Measurements from ENCODE around the gene INPP5K.

Gene INPP5K

DNA sequence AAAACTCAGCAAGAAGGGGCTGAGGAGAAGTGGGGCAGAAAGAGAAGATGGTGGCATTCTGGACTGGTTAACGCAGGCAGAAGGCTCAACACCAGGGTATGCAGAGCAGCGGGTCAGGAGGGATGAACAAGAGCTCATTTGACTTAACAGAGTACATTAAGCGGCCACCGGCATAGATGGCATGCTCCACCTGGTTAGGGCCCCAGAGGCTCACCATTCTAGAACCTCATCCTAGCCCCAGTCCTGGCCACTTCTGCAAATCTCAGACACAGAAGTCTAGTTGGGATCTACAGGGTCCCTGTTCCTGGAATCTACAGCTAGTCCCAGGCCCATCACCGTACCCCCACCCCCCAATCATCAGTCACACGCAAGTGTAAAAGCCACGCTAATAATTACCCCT lies 22.2 kb downstream of the INPP5K start:
- TF ChIP-seq ZFP3 (CRISPR knock-in tag; IDR thresholded peaks at IDR 0.05), result no peak
- ATAC-seq, result no peak

DNA sequence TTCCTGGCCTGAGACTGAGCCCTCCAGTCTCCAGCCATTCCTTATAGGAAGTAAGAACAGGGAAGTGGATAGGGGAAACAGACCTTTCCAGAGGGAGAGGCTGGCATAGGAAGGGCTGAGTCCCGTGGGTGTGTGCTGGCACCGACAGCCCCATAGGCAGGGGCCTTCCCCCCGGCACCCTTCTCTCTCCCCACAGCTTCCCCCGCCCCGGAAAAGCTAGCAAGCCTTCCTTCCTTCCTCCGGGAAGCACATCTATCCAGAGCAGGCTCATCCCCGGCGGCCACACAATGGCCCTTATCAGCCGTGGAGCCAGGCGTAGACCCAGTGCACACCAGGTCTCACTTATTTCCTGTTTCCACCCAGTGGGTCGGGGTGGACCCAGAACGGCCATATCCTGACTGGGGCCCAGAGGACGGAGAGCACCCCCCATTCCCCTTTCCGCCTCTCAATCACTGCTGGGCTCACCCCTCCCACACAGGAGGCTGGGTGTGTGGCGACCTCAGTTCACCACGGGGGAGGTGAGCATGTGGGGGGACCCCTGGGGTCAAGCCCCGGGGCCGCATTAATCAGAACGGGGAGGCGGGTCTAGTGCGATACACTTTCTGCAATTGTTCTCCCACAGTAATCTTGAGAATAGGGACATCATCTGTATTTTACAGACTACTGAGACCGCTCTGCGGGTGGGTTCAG lies 23.0 kb downstream of the INPP5K start:
- ATAC-seq, result no peak
- no peak for TF ChIP-seq OSR1 (CRISPR knock-in tag; IDR thresholded peaks at IDR 0.05)
- no peak for TF ChIP-seq BACH2 (CRISPR knock-in tag; IDR thresholded peaks at IDR 0.05; ENCODE audit: borderline replicate concordance)
- TF ChIP-seq, protein P1, sequence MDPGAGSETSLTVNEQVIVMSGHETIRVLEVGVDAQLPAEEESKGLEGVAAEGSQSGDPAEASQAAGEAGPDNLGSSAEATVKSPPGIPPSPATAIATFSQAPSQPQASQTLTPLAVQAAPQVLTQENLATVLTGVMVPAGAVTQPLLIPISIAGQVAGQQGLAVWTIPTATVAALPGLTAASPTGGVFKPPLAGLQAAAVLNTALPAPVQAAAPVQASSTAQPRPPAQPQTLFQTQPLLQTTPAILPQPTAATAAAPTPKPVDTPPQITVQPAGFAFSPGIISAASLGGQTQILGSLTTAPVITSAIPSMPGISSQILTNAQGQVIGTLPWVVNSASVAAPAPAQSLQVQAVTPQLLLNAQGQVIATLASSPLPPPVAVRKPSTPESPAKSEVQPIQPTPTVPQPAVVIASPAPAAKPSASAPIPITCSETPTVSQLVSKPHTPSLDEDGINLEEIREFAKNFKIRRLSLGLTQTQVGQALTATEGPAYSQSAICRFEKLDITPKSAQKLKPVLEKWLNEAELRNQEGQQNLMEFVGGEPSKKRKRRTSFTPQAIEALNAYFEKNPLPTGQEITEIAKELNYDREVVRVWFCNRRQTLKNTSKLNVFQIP (CRISPR knock-in tag; IDR thresholded peaks at IDR 0.05; ENCODE audit: borderline replicate concordance, low read depth), result no peak
- TF ChIP-seq ESRRG (CRISPR knock-in tag; IDR thresholded peaks at IDR 0.05), result no peak
- no peak for TF ChIP-seq ZNF8 (CRISPR knock-in tag; IDR thresholded peaks at IDR 0.05)
- no peak for TF ChIP-seq TCF4 (CRISPR knock-in tag; IDR thresholded peaks at IDR 0.05; ENCODE audit: borderline replicate concordance)
- TF ChIP-seq CSDC2 (CRISPR knock-in tag; IDR thresholded peaks at IDR 0.05), result no peak
- TF ChIP-seq ZC3H10 (CRISPR knock-in tag; IDR thresholded peaks at IDR 0.05), result no peak
- TF ChIP-seq TSHZ2 (CRISPR knock-in tag; IDR thresholded peaks at IDR 0.05), result no peak
- no peak for TF ChIP-seq RARB (CRISPR knock-in tag; IDR thresholded peaks at IDR 0.05)
- no peak for TF ChIP-seq ZFP30 (CRISPR knock-in tag; IDR thresholded peaks at IDR 0.05)
- no peak for TF ChIP-seq GLIS3 (CRISPR knock-in tag; IDR thresholded peaks at IDR 0.05)
- TF ChIP-seq ZNF70 (CRISPR knock-in tag; IDR thresholded peaks at IDR 0.05), result no peak
- no peak for TF ChIP-seq ISL1 (CRISPR knock-in tag; IDR thresholded peaks at IDR 0.05)
- TF ChIP-seq ZNF565 (CRISPR knock-in tag; conservative IDR thresholded peaks at IDR 0.05; ENCODE audit: low read depth), result no peak

- no peak for ATAC-seq
- TF ChIP-seq ZNF70 (CRISPR knock-in tag; IDR thresholded peaks at IDR 0.05), result no peak
Observed at GRCh38 chr17:1492249-1493206, 23.9 kb downstream of the INPP5K start, which contains the start of gene MYO1C. Gene MYO1C, minus strand, starts transcription at chr17:1492686. Its CDS starts 199 bp downstream, at chr17:1492487.

DNA sequence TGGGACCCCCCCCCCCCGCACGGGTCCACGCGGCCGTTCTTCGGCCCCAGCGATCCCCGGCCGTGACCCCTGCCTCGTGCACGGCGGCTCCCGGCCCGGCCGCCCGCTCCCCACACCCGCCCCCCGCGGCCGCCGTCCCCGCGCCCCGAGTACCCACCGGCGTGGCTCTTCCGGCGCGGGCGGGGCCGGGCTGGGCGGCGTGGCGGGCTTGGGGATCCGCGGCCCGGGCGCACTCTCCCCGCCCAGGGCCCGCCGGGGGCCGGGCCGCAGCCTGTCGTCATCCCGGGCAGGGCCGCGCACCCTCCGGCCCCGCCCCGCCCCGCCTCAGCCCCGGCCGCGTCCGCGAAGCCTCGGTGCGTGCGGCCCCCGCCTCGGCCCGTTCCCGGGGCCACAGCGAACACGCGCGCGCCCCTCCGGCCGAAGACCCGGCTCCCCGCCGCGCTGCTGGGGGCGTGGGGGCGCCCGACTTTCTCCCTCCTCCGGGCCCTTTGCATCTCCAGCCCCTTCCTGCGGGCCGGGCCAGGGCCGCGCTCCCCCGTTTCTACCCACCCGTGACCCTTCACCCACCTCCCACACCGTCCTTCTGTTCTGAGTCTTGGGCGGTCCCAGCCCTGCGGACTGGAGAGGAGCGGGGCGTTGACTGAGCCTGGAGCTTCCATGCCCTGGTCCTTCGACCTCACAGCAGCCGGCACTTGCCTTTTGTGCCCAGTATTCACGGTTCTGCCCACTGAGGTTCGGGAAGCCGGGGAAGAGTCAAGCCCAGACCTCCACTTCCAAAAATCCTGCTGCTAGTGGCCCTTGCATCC lies 24.8 kb downstream of the INPP5K start:
- TF ChIP-seq ISL1 (CRISPR knock-in tag; IDR thresholded peaks at IDR 0.05) (no peak), CSDC2 (CRISPR knock-in tag; IDR thresholded peaks at IDR 0.05) (no peak), TCF4 (CRISPR knock-in tag; IDR thresholded peaks at IDR 0.05; ENCODE audit: borderline replicate concordance) (no peak), ESRRG (CRISPR knock-in tag; IDR thresholded peaks at IDR 0.05) (no peak), RARB (CRISPR knock-in tag; IDR thresholded peaks at IDR 0.05) (no peak), ZFP30 (CRISPR knock-in tag; IDR thresholded peaks at IDR 0.05) (no peak), TOX (CRISPR knock-in tag; IDR thresholded peaks at IDR 0.05; ENCODE audit: borderline replicate concordance) (no peak), CSRNP3 (CRISPR knock-in tag; IDR thresholded peaks at IDR 0.05) (no peak), ARNTL (CRISPR knock-in tag; IDR thresholded peaks at IDR 0.05; ENCODE audit: borderline replicate concordance, low read depth) (no peak), SNAI2 (CRISPR knock-in tag; IDR thresholded peaks at IDR 0.05) (no peak), GLIS3 (CRISPR knock-in tag; IDR thresholded peaks at IDR 0.05) (no peak), OSR1 (CRISPR knock-in tag; IDR thresholded peaks at IDR 0.05) (no peak), BACH2 (CRISPR knock-in tag; IDR thresholded peaks at IDR 0.05; ENCODE audit: borderline replicate concordance) (no peak)
- TF ChIP-seq, protein P1 (CRISPR knock-in tag; IDR thresholded peaks at IDR 0.05; ENCODE audit: borderline replicate concordance, low read depth), result no peak
- peak; percentile 29 for ATAC-seq
